ENCODE data around the gene KISS1R. TPM values are rescaled to one million over a fixed set of nuclear protein-coding genes. Genes with fewer than 3 reads are reported as not detected.

KISS1R gene
- total RNA-seq, 4 donors from 2014 or later, result not detected

- Histone ChIP-seq H3K27ac (no peak overlapping the region), H3K9me3 (no peaks in the 10 kb centered on the region), H3K36me3 (peaks cover 0 to 38% (median 12%) of the 10 kb centered on the region in 4 donors), H3K27me3 (no peaks in the 10 kb centered on the region), H3K4me3 (no peak overlapping the region), H3K4me1 (no peaks in the 10 kb centered on the region)
- 81% methylated on average over 35 of the region's 37 CpGs; no CpG with 5 or more reads in 1 of the 2 donors for WGBS, 2 donors (ENCODE audit: low coverage in 1 of 2)
- intact Hi-C loops (cut with DNase I; ENCODE audit: low total_unique reads) (no loop called here), in situ Hi-C loops (cut with MboI; ENCODE audit: low pct_ligation_motif_present in 1 of 4, low pct_unique_long_range_greater_than_20kb in 1 of 4, low sequenced_read_pairs in 3 of 4) (no loop called here)
- TF ChIP-seq POLR2A (IDR thresholded peaks at IDR 0.05) (no peak), CTCF (IDR thresholded peaks at IDR 0.05) (no peak), EP300 (IDR thresholded peaks at IDR 0.05; ENCODE audit: low read depth) (no peak), POLR2AphosphoS5 (IDR thresholded peaks at IDR 0.05) (no peak)
- no peak for DNase-seq
Measured at GRCh38 chr19:879711-880438, 37.3 kb upstream of the KISS1R start.

- Histone ChIP-seq H3K27me3 (no peaks in the 10 kb centered on the region), H3K4me1 (no peaks in the 10 kb centered on the region), H3K36me3 (peaks cover 0 to 37% (median 17%) of the 10 kb centered on the region in 4 donors), H3K27ac (no peak overlapping the region), H3K9me3 (no peaks in the 10 kb centered on the region), H3K4me3 (no peak overlapping the region)
- in situ Hi-C loops (cut with MboI; ENCODE audit: low pct_ligation_motif_present in 1 of 4, low pct_unique_long_range_greater_than_20kb in 1 of 4, low sequenced_read_pairs in 3 of 4) (no loop called here), intact Hi-C loops (cut with DNase I; ENCODE audit: low total_unique reads) (no loop called here)
- WGBS, 2 donors (ENCODE audit: low coverage in 1 of 2), result 96% methylated on average over 30 of the region's 34 CpGs; no CpG with 5 or more reads in 1 of the 2 donors
- no peak for DNase-seq
- no peak for TF ChIP-seq EP300 (IDR thresholded peaks at IDR 0.05; ENCODE audit: low read depth)
Measured at GRCh38 chr19:881385-882071, 35.6 kb upstream of the KISS1R start.

- Histone ChIP-seq H3K27ac (no peak overlapping the region), H3K4me1 (no peaks in the 10 kb centered on the region), H3K9me3 (no peaks in the 10 kb centered on the region), H3K27me3 (no peaks in the 10 kb centered on the region), H3K36me3 (peaks cover 0 to 45% (median 18%) of the 10 kb centered on the region in 4 donors), H3K4me3 (no peak overlapping the region)
- in situ Hi-C loops (cut with MboI; ENCODE audit: low pct_ligation_motif_present in 1 of 4, low pct_unique_long_range_greater_than_20kb in 1 of 4, low sequenced_read_pairs in 3 of 4), result no loop called here
- DNase-seq, result no peak
- TF ChIP-seq EP300 (IDR thresholded peaks at IDR 0.05; ENCODE audit: low read depth) (no peak), CTCF (IDR thresholded peaks at IDR 0.05) (no peak), POLR2AphosphoS5 (IDR thresholded peaks at IDR 0.05) (no peak), POLR2A (IDR thresholded peaks at IDR 0.05) (no peak)
- WGBS, 2 donors (ENCODE audit: low coverage in 1 of 2), result 90 to 96% methylated on average over 9 to 30 of the region's 30 CpGs
- intact Hi-C loops (cut with DNase I; ENCODE audit: low total_unique reads), result no loop called here
Measured at GRCh38 chr19:882871-883497, 34.1 kb upstream of the KISS1R start.

- H3K4me3 ChIP-seq, result no peak overlapping the region
- TF ChIP-seq POLR2AphosphoS5 (IDR thresholded peaks at IDR 0.05) (no peak), CTCF (IDR thresholded peaks at IDR 0.05) (no peak), POLR2A (IDR thresholded peaks at IDR 0.05) (no peak), EP300 (IDR thresholded peaks at IDR 0.05; ENCODE audit: low read depth) (no peak)
- H3K27me3 ChIP-seq, result no peaks in the 10 kb centered on the region
- H3K27ac ChIP-seq, result no peak overlapping the region
- DNase-seq, result no peak
- H3K36me3 ChIP-seq, result peaks cover 0 to 45% (median 18%) of the 10 kb centered on the region in 4 donors
- intact Hi-C loops (cut with DNase I; ENCODE audit: low total_unique reads) (no loop called here), in situ Hi-C loops (cut with MboI; ENCODE audit: low pct_ligation_motif_present in 1 of 4, low pct_unique_long_range_greater_than_20kb in 1 of 4, low sequenced_read_pairs in 3 of 4) (no loop called here)
- WGBS, 2 donors (ENCODE audit: low coverage in 1 of 2), result 93% methylated on average over 17 of the region's 22 CpGs; no CpG with 5 or more reads in 1 of the 2 donors
- no peaks in the 10 kb centered on the region for H3K9me3 ChIP-seq
- H3K4me1 ChIP-seq, result no peaks in the 10 kb centered on the region
Measured at GRCh38 chr19:883661-884211, 33.4 kb upstream of the KISS1R start.
